EL (cell line): ENCODE data around the gene RBM47.
"Not testable (repeated sequence)": the region's sequence is repeated elsewhere in the genome, so short reads cannot be mapped to it uniquely, and the experiment has no call there.

Source experiments
- DNase-seq: peaks from one replicate; pipeline ENCODE4 v3.0.0-alpha.2; 2016

Gene RBM47

DNA sequence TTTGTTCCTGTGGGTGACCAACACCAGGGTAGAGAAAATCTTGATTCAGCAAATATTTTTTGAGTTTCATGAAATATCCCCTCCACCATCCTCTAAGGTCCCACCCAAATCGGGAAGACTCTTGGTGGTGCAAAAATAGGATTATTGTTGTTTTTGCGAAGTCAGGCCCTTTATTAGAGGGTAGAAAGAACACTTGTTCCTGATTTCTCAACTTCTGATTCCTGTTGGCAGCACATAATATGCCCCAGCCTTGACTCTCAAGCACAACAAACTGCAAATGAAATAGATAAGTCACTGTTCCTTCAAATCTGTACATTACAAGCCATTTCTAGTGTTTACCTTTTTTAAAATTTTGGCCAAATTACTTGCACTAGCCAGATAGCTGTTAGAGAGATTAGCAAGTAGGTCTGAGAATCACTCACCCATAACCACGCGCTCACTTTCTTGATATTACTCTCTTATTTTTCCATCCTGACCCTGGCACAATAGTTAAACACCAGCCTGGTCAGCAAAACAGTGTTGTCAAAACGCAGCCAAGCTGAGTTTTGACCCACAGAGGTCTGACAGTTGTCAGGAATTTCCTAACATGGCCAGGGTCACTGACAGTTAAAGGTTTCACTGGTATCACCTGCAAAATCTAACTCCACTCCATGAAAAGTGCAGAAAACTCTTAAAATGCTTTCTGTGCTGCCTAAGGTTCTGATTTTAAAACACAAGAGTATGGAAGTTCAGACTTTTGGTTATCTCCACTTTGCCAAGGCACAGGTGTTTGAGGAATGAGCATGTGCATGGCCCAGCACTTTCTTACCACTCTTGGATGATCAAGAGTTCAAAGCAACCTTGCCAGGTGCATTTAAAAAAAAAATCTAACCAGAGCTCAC is 69.8 kb downstream of the RBM47 start:
- no peak for DNase-seq

DNA sequence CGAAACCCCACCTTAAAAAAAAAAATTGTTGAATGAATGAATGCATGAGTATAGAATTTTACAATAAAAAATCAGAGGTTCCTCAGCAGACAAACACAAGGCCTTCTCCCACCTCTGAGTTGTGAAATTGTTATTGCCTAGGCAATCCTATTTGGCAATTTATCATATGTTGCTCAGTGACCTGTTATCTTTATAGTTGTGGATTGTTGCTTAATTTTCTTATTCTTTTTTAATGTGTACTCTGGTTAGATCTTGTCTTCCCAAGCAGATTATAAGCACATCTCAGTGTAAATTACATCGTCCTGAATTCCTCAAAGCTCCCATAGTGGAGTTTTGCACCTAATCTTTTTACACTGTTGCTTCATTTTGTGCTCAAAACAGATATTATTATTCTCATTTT is 71.9 kb downstream of the RBM47 start:
- DNase-seq: no peak

DNA sequence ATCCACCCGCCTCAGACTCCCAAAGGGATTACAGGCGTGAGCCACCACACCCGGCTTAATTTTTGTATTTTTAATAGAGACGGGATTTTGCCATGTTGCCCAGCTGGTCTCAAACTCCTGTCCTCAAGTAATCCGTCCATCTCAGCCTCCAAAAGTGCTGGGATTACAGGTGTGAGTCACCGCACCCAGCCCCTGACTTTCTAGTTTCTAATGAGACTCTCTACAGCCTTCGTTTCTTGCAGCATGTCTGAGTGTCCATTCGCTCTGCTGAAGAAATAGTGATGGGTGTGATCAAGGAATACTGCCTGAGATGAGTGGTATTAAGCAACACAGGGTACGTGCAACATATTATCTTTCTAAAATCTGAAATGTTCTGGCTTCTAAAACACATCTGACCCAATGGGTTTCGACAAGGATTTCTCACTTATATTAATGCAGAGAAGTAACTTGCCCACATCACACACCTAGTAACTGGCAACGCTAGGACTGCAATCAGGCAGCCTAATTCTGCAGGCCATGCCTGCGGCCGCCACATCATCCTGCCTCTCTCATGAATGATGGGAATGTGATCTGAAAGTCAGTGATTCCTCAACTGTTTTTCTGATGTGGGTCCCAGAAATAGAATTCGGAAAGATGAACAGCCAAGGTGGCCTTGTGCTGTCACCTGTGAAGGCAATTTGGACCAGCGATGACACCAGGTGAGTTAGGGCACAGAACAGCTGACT is 74.3 kb downstream of the RBM47 start:
- DNase-seq: no peak

DNA sequence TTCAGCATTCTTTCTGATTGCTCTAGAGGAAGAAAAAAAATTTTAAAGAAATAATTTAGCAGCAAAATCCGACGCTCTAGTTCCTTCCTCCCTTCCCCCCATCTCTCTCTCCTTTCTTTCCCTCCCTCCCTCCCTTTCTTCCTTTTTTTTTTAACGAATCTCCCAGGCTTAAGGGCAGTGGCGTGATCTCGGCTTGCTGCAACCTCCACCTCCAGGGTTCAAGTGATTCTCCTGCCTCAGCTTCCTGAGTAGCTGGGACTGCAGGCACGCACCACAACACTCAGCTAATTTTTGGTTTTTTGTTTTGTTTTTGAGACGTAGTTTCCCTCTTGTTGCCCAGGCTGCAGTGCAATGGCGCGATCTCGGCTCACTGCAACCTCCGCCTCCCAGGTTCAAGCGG is 75.0 kb downstream of the RBM47 start:
- DNase-seq: not testable (repeated sequence)

DNA sequence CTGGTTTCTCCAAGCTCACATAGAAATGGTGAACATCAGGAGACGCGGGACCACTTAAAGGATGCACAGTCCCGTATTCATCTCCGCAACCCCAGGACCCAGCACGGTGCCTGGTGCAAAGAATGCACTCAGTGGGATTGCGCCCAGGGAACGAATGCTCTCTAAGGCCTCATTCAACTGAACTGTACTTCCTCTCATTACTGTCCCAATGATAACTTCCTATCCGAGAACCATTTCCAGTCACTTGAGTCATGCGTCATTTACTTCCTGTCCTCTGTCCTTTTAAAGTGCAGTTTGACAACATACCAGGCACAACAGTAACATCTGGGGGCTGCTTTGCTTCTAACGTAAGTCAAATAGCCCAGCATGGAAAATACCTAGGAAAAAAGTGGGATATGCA is 75.7 kb downstream of the RBM47 start:
- DNase-seq: no peak

DNA sequence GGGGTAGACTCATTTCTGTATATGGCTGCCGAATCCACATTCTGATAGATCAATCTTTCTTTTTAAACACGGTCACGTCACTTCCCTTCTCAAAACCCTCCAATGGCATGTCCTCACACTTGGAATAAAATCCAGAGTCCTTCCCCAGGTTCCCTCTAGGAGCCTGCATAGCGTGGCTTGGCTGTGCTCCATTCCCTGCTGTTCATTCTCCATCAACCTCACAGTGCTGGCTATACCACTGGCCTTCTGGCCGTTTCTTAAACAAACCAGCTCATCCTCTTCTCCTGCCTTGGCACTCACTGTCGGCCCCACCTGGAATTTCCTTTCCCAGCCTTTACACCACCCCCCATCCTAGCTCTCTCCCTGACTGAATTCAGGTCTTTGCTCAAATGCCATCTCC is 77.1 kb downstream of the RBM47 start:
- no peak for DNase-seq

DNA sequence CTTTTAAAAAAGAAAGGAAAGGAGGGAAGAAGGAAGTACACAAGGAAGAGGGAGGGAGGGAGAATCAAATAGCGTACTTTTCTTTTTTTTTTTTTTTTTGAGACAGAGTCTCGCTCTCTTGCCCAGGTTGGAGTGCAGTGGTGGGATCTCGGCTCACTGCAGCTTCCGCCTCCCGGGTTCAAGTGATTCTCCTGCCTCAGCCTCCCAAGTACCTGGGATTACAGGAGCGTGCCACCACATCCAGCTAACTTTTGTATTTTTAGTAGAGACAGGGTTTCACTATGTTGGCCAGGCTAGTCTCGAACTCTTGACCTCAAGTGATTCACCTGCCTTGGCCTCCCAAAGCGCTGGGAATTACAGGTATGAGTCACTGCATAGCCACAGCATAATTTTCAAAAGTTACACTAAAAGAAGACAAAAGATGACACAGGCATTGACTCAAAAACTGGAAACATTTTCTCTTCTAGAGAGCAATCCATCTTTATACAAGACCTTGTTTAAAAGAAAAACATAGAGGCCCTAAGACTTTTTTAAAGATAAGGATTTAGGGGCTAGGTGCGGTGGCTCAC is 78.0 kb downstream of the RBM47 start:
- peak; percentile 40 for DNase-seq

DNA sequence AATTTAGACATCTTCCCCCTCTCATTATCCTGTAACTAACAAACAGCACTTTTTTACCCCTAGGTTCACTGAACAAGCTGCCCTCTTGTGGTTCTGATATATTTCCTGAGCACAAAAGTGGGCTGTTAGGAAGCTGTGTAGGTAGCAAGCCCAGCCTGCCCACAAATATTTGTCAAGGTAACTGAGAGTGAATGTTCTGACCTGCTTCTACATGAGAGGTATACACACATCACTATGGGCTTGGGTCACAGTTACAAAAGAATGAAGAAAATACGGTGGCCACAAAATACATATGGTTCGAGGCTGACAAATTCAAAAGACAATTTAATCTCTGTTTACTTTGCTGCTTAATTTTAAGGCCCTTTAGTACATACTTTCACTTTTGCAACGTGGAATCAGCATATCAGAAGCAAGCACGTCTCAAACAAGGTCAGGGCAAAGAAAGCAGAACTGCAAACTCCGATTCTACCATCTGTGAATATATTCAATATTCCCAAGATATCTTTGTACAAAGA is 78.7 kb downstream of the RBM47 start:
- peak; percentile 38 for DNase-seq

DNA sequence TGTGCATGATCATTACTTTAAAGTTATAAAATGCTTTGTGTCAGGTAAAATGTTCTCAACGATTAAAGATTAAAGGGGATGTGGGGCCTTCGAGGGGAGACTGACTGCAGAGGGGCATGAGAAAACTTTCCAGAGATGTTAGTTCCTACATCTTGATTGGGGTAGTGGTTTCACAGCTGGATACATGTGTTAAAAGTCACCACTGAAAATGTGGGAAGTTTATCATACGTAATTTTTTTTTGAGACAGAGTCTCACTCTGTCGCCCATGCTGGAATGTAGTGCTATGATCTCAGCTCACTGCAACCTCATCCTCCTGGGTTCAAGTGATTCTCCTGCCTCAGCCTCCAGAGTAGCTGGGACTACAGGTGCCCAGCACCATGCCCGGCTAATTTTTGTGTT is 79.5 kb downstream of the RBM47 start:
- DNase-seq: no peak

DNA sequence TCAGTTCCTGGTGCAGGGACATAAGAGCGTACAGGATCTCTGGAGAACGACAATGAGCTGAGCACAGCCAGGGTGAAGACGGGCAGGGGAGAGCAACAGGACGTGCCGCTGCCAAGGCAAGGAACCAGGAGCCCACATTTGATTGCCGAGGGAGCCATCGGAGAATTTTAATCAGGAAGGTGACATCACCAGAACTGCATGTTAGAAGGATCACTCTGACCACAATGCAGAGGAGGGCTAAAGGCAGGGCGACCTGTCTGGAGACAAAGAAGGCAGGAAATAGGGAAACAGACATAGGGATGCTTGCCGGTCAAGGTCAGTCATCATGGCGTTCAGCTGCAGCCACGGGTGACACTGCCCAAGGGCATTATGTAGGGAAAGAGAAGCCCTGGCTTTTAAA is 81.4 kb downstream of the RBM47 start:
- DNase-seq: peak; percentile 59

DNA sequence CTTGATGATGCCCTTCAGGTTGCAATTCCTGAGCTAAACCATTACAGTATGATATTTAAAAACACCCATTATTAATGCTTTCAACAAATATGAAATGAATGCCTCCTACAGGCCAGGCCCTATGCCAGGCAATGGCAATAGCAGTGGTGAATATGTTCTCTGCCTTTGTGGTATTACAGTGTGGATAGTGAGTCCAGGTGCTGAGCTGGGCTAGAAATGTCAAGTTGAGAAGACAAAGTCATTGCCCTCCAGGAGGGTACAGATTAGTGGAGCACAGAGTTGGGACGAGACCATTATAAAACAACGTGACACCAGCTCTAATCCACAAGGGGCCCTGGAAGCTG is 81.9 kb downstream of the RBM47 start:
- DNase-seq: no peak

DNA sequence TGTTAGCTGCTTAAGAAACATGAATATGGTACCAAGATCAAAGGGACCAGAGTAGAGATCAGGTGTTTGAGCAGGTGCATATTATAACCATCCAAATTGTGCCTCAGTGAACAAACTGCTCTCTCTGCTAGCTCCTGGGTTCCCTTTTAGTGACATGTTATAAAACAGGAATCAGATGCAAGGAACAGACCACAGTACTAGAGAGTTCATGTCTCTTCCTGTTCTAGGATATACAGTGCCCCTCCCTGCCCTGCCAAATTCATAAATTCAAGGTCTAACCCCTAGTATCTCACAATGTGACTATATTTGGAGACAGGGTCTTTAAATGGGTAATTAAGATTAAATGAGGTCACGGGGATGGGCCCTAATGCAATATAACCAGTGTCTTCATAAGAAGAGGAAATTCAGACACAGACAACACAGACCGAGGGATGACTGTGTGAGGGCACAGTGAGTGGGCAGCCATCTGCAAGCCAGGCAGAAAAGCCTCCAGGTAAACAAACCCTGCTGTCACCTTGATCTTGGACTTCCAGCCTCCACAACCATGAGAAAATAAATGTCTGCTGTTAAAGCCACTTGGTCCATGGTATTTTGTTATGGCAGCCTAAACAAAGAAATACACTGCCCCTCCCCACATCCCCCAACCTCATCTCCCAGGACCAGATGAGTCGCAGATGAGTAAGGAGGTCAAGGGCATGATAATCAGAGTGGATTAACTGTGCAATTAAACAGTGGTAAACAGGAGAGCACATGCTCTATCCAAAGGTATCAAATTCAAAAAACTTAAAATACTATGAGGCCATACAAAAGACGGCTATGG is 82.5 kb downstream of the RBM47 start:
- peak; percentile 29 for DNase-seq

DNA sequence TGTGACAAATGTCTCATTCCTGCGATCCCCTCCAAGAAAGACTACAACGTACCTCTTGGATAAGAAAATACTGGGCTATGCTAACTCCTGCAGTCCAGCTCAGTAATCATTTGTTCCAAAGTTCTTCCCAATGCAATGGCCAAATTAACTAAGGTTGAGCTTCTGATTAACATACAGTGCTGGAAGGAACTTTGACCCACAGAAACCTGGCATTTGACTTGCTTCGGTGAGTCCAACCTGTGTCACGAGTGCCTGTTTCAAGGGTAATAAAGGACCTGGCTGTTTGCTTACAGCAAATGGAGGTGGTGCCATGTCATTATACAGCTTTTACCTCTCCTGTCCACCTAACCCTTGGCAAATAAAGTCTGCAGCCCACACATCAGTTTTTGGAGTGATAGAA is 83.2 kb downstream of the RBM47 start:
- no peak for DNase-seq

DNA sequence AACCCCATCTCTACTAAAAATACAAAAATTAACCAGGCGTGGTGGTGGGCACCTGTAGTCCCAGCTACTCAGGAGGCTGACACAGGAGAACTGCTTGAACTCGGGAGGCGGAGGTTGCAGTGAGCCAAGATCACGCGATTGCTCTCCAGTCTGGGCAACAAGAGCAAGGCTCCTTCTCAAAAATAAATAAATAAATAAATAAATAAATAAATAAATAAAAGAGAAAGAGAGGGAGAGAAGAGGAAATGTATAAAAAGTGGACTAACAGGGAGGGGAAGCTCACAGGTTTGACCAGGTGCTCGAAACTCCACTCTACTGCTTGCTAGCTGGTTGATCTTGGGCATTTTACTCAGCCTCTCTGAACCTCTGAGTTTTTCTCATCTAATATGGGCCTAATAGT is 84.2 kb downstream of the RBM47 start:
- DNase-seq: not testable (repeated sequence)

DNA sequence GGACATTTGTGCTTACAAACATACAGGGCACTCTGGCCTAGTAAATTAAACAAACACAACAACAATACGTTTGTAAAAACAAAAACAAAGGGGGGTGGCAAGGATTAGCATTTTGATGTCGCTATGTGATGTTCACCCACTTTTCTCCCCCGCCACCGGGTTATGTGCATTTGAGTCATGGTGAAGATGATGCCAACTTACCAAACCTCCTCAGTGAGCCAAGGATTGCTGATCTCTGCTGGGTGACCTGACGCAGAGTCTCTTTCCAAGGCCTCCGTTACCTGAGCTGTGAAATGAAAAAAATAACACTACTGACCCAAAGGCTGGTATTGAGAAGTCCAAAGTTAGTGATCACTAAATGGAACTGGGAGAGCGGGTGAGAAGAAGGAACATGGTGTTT is 85.4 kb downstream of the RBM47 start:
- no peak for DNase-seq

DNA sequence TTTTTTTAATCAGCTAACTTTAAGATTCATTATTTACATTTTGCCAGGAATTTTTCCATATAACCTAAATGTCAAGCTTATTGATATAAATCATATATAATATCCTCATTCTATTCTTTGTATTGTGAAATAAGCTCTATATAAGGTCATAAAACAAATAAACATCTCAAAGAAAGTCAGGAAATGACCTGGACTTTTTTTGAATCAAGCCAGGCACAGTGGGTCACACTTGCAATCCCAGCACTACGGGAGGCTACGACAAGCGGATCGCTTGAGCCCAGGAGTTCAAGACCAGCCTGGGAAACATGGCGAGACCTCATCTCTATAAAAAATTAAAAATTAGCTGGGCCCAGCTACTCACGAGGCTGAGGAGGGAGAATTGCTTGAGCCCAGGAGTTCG is 88.9 kb downstream of the RBM47 start:
- DNase-seq: no peak

DNA sequence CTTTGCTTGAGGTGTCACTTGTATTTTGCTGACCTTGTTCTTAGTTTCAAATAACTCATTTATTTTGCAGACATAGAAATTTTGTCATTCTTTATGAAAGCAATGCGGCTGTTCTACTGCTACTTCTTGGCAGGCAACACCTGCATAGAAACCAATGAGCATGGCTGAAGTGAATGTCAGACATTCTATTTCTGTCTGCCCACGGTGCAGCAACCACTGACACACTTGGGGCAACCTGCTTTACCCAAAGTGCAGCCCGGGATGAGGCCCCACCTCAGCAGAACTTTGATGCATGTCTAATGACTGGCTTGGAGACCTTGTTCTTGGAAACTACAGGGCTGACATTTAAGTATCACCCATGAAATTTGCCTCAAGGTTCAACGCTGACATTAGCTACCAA is 93.6 kb downstream of the RBM47 start:
- DNase-seq: no peak

DNA sequence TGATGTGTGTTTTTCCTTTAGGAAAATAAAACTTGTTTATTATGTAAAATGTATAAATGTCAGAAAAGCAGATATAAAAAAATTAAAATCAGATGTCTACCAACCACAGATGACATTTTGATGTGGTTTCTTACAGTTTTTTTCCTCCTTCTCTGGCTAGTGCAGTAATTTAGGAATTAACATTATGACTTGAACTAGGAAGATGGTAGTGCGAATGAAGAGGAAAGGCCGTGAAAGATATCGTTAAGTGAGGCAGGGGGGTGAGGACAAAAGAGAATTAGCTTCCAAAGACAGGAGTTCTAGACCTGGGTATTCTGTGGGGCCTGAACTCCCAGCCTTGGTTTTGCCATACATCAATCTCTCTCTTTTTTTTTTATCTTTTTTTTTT is 98.0 kb downstream of the RBM47 start:
- DNase-seq: no peak

DNA sequence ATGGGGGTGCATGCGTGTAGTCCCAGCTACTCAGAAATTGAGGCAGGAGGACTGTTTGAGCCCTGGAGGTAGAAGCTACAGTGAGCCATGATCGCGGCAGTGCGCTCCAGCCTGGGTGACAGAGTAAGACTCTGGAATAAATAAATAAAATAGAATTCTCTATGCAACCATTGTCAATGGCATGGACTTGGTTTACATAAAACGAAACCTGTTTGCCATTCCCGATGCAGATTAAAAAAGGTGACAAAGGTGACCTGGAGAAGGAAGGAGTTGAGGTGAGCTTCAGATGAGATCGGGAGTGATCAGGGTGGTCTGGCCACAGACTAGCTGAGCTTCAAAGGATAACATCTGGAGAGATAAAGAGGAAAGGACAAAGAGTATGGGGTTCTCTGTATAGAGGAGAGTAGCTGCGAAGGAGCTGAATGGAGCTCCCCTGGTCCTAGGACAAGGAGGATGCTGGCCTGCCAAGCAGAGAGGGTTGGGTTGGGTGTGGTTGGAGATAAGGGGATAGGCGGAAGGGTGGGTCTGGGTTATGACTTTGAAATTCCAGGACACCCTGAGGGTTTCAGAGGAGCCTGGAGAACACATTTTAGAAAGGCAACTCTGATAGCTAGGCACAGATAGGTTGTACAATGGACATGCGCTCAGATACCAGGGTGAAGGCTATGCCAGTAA is 98.6 kb downstream of the RBM47 start:
- DNase-seq: no peak

DNA sequence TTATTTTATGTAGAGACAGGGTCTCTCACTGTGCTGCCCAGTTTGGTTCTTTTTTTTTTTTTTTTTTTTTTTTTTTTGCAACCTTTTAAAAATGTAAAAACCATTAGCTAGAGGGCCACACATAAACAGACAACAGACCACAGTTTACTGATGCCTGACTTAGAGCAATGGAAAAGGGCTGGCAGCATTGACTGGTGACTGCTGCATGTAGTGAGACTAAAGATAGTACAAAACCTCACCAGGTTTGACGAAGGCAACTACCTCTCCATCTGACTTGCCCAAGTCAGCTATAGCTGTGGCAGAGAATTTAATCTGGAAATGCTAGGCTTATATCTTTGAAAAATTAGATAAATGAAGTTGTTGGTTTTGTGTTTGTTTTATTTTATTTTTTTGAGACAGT is 102.9 kb downstream of the RBM47 start:
- no peak for DNase-seq

DNA sequence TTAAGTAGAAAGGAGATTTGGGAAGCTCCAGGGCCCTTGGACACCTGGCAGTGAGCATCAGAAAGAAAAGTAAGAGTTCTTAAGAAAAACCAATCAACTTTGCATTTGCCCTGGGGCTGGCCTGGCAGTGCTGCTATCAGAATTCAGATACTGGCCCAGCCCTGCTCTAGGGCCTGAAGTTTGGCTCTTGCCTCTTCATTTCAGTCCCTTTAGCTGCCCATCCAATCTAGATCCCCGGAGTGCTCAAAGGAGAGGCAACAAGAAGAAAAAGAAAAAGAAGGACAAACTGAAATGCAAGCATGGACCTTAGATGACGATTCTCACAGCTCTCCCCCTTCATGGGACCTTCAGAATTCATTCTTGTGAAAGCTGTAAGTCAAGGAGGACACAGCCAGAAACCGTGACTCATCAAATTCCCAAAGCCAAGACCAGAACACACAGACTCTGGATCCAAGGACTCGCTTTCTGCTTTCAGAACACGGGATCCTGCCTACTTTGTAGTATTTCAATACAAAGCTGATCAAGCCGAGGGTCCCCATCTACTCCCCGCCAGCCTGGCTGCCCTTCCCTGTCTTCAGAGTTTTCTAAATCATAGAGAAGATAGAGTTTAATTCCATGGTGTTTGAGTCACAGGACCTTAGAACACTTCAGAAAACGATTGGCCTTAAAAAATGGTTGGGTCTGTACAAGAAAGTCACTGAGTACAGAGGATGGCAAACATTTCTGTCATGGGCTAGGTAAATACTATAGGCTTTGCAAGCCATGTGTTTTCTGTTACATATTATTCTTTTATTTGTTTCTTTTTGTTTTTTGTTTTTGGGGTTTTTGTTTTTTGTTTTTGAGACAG is 103.7 kb downstream of the RBM47 start:
- DNase-seq: peak; percentile 85
